ENCODE data around the gene TEX36.
A peak's percentile ranks its signal among the peaks of the same experiment; 100 is the strongest.
"Not testable (repeated sequence)": the region's sequence is repeated elsewhere in the genome, so short reads cannot be mapped to it uniquely, and the experiment has no call there.

The TEX36 gene, protein sequence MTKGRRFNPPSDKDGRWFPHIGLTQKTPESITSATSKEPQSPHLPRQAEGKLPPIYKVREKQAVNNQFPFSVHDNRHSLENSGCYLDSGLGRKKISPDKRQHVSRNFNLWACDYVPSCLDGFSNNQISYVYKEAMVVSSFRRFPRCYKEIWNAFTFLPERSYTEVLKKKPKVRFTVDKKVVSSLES

DNA sequence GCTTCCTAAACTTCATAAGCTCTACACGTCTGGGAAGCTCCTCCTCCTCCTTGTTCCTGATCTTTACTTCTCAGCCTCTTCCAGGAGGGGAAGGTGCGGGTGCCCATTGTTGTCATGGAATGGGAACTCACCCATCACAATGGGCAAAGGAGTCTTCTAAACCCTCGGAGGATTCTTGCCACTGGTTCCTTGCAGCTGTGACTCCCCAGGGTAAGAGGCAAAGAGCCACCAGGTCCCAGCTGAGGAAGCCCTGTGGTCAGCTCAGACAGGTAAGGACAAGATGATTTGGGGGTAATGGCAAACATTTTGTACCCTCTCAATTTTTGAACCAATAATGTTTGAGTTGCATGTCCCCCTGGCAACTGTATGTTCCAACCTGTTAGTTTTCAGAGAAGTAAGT lies at the start of gene TEX36:
Gene TEX36, minus strand, starts transcription at position 101 of the 400 bp plus-strand sequence. CDS start 174 bp downstream, outside the sequence.
- DNase-seq = no peak

DNA sequence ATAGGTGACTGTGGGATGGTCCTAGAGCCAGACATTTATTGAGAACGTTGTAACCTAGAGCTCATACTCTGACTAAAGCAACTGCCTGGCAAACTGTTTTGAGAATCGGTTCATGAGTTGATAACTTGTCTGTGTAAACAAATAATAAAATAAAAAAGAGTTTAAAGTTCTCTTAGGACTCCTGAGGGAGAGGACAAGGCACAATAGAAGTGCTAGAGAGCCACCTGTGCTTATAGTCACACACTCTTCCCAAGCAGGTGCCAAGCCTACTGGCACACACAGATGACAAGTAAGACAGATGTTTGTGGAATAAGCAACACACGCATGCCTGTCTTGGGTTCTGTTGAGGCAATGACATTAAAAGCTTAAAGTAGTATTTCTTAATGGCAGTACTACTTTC lies 44.5 kb upstream of the TEX36 start:
- DNase-seq = no peak

DNA sequence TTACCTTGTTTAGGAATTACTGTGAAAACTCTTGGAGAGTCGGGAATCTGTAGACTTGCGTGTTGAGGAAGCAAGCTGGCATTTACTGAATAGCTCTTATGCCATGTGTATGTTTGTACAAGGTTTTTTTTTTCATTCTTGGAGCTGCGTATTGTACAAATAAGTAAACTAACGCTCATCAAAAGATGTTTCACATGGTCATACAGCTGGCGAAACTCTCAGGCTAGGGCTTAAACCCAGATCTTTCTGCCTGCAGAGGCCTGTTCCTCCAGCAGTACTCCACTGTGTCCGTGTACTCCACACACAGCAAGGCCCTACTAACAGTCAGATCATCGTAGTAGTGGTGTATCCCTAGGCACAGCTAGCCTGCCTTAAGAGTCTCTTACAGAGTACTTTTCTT lies 44.0 kb upstream of the TEX36 start:
- no peak for DNase-seq

DNA sequence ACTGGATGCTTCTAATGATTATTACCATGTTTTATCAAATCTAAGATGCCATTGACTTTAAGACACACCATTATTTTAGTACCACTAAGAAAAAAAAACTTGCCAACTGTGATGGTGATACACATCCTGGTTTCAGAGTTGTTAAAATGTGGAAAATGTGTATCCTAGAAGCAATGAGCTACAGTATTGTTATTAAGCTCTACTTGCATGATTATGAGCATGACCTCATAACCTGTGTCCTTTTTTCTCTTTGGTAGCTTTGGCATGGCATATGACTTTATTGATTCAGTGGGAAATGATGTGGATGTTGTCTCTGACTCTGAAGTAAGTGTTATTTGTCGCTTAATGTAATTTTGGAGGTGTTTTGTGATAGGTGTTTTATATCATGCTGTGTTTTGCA lies 39.8 kb upstream of the TEX36 start:
- DNase-seq = no peak

DNA sequence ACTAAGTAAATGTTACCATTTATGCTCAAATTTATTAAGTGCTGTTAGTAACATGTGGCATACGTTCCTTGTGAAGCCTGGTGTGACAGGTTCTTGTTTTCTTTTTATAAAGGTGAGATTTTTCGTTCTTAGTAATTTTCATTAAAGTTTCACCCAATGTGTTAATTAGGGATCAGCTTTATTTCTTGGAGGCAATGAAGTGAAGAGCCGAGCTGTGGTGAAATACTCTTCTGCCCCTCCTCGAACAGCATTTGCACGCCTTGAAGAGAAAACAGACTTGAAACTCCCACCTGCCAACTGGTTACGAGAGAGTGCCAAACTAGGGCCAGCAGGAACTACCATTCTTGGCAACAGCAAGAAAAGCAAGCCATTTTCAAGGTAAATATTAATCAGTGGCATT lies 38.1 kb upstream of the TEX36 start:
- no peak for DNase-seq

DNA sequence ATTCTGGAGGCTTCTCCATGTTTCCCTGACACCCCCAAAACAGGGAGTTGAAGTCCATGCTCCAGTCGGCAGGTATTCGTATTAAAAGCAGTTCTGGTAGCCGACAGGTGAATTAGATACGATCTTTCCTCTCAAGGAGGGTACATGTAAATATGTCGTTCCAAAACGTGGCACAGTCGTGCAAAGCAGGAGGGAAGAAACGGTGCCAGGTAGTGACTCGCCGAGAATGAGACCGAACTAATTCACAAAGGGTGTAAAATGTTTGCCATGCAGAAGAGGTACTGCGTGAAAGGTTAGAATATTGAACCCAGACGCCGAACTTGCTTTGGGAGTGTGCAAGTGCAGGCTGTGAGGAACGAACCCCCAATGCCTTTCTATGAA lies 37.0 kb upstream of the TEX36 start:
- DNase-seq = no peak

DNA sequence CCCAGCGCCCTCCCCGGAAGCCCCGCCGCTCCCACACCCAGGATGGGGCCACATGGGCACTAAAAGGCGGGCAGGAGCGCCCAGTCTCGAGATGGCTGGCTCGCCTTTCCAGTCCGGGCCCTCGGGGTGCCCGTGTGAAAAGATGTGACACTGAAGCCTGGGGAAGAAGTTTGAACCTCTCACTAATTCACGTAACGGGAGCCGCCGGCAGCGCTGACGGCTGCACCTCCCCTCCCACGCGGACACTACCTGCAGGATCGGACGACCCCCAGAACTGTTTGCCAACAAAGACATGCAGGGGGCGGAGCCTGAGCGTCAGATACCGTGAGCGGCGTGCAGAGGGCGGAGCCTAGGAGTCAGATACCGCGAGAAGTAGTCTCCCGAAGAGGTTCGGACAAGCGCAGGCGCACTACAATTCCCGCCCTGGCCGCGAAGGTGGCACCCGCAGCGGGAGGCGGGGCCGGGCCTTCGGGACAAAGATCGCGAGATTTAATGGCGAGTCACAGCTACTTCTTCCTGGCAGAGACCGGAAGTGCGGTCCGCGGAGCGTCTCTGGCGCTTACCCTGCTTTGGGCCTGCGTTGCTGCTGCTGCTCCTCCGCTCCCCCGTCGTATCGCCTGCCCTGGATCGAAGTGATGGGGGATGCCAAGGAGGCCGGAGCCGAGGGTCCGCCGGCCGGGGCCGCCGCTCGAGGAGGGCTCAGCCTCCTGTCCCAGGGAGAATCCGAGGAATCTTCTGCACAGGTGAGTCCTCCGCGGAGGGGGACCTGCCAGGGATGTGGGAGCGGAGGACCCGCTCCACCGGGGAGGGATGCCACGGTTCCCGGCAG lies 36.4 kb upstream of the TEX36 start, which contains the start of gene EDRF1:
Gene EDRF1, plus strand, starts transcription at position 537 of the 829 bp plus-strand sequence. Its CDS starts 99 bp downstream, at position 636.
- DNase-seq = peak; percentile 95 to 98

DNA sequence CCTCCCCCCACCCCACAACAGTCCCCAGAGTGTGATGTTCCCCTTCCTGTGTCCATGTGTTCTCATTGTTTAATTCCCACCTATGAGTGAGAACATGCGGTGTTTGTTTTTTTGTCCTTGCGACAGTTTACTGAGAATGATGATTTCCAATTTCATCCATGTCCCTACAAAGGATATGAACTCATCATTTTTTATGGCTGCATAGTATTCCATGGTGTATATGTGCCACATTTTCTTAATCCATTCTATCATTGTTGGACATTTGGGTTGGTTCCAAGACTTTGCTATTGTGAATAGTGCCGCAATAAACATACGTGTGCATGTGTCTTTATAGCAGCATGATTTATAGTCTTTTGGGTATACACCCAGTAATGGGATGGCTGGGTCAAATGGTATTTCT lies 31.8 kb upstream of the TEX36 start:
- DNase-seq = not testable (repeated sequence)

DNA sequence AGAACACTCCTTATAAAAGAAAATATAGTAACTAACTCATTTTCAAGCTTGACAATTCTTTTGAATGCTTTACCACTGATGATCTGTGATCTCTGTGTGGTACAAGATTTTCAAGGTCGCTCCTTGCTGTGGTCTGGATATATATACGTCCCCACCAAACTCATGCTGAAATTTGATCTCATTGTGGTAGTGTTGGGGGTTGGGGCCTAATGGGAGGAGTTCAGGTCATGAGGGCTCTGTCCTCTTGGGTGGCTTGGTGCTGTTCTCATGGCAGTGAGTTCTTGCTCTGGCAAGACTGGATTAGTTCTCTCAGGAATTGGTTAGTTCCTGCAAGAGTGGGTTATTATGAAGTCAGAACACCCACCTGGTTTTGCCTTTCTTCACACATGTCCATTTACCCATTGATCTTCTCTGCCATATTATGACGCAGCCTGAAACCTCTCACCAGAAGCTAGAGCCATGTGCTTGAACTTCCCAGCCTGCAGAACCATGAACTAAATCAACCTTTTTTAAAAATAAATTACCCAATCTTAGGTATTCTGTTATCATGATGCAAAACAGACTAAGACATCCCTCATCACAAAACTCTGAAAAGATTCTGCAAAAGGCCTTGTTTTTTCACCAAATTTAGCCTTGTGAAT lies 28.3 kb upstream of the TEX36 start:
- DNase-seq = no peak

DNA sequence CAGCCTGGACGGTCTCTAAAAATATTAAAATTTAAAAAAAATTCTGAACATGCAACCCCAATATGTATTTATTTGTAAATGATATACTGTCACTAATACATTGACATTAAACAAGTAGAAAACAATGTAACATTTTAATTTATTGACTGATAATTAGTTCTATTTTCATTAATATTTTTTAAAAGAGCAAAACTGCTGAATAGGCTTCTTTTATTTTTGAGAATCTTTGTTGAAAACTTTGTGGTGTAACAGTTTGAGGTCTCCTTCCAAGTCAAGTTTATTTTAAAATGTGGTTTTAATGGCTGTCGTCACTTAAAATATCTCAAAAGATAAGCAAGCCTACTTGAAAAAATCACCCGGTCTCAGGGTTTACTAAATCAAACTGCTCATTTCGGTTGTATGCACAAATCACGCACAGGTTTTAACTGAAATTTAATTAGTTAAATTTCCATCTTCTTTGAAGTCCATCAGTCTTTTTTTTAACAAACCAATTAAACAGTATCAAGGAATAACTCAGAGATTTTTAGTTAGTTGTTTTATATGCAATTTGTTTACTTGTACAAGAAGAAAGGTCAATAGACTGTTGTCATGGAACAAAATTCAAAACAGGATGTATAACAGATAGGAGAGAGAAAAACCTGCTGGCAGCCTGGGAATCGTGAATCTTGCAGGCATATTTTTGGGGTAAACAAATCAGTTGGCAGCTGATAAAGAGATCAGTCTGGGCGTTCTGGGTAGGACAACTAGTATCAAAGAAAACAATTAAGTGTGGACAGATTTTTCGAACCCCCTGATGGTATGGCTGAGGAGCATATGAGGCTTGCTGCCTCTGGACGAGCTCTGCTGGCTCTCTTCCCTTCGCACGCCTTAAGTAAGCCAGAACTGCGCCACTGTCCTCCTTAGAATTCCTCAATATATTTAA lies 26.9 kb upstream of the TEX36 start:
- no peak for DNase-seq

DNA sequence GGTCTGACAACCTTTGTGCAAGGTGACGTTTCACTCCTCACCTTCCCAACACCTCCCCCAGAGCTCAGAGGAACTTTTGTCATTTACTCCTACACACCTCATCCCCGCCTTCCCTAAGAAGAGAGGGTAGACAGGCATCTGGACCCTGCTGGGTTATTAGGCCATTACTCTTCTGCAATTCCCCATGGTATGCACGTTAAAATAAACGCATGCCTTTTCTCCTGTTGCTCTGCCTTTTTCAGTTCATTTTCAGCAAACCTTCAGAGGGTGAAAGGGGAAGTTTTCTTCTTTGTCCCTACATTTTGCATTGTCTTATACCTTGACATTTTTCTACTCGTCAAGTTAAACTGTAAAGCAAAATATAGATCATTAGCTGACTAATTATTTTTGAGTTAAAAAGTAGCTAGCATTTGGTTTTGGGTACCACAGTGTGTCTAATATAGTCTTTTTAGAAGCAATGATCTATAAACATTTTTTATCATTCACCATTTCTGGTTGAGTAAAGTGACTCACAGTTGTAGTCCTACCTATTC lies 26.1 kb upstream of the TEX36 start:
- no peak for DNase-seq

DNA sequence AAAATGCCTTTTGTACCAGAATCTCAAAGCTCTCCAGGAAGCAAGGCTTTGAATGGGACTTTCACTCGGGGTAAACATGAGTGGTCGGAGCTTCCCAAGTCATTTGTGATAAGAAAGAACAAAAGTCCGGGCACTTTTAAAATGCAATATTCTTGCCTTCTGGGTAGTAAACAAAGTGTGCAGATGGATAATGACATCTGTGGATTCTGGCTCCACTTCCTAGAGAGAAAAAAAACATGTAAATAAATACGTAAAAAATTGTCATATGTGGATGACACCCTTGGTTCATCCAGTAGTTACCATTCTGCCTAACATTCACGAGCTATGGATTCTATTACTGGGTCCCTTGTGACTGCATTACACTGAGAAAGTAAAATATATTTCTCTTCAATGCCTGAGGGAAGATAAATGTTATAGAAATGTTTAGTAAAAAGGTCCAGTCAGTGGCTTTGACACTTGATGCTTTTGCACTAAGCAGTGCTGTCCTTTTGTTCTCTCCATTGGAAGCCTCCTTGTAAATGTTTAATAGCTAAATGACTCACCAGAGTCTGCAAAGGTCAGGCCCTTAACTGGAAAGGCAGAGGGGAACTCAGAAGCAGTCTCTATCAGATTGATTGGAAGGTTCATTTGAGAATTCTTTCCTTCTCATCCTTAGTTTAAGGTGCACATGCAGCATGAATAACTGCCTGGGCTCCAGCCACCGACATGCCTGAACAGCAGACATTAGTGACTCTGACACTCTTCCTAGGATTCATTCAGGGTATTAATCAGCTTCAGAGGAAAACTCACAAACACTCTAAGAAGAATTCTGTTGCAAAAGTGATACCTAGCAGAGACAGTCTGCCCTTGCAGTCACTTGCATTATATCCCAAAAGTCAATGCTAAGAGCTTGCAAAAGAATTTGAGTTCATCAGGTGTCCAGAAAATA lies 24.8 kb upstream of the TEX36 start:
- no peak for DNase-seq

DNA sequence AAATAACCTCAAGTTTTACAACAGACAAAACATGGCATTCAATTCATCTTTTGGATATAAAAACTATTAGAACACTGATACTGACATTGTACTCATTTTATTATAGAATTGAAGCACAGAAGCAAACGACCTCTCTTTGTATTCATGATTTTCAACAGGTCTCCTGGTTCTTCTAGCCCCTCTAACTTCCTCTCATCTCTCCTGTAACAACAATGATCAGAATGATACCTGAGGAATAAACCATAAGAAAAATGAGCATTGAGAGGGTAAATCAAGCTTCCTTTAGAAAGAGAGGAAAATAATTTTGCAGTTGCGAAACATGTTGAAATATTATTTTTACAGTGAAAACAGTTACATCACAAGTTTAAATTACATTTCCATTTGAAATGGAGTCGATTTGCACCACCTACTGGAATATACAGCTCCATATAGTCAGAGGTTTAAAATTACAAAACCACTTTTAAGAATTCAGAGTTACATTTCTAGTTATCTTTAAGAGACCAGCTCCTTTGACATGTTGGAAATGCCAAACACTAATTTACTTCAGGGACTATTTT lies 17.5 kb upstream of the TEX36 start:
- DNase-seq = no peak

DNA sequence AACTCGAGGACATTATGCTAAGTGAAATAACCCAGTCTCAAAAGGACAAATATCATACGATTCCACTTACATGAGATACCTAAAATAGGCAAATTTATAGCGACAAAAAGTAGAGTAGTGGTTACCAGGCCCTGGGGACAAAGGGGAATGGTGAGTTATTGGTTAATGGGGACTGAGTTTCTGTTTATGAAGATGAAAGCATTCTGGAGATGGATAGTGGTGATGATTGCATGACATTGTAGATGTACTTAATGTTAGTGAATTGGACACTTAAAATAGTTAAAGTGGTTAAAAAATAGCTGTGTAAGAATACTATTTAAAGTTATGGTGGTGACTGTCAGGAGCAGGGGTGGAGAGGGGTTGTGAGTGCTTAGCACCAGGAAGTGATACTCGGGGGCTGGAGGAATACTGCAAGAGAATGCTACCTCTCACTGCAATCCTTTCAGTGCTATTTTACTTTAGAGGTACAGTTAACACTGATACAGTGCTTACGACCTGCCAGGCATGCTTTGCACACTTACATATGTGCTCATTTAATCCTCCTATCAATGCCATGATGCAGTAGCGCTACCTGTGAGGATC lies 16.7 kb upstream of the TEX36 start:
- no peak for DNase-seq

DNA sequence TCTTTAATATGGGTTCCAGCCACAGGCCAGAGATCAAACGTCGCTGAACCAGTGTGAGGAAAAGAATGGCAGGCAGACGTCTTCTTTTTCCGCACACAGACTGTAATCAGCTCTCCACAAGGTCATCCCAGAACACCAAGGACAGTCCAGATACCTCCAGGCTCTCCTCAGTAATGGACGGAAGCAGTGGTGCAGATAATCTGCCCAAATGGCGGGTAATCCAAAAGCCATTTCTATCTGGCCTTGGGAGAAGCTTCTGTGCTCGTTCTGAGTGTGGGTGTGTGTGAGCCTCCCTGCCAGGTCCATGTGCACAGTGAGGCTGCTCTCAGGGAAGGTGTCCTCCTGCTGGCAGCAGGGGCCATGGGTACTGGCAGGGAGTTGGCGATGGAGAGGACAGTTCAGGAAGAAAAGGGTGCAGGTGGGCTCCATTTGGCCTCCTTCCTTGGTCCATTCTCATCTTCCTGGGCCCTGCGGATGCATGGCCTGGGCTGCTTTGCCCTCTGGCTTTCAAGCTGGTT lies 15.6 kb upstream of the TEX36 start:
- DNase-seq = no peak

DNA sequence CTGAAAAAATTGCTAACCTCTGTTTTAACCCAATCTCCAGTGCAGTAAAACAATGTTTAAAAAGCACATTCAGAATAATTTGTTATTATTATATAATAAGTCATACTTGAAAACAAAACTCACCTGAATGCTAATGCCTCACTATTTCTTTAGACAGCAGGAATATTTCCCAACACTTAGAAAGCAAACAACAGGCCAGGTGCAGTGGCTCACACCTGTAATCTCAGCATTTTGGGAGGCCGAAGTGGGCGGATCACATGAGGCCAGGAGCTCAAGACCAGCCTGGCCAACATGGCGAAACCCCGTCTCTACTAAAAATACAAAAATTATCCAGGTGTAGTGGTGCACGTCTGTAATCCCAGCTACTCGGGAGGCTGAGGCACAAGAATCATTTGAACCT lies 13.9 kb upstream of the TEX36 start:
- not testable (repeated sequence) for DNase-seq

DNA sequence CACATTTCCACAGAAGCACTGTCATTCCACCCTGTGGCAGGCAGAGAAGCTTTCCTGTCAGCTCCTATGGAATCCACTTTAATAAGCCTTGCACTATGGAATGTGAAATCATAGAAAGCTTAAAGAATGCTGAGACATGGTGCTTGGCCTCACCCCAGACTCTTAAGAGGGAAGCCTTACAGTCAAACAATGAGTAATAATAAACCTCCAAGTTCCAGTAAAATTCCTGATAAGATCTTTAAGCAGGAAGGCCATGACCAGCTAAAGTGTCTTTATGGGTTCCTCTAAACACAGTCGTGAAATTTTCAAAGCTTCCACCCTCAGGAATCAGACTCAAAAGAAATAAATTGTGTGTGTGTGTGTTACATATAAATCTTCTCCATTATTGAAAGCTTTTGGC lies 11.9 kb upstream of the TEX36 start:
- no peak for DNase-seq

DNA sequence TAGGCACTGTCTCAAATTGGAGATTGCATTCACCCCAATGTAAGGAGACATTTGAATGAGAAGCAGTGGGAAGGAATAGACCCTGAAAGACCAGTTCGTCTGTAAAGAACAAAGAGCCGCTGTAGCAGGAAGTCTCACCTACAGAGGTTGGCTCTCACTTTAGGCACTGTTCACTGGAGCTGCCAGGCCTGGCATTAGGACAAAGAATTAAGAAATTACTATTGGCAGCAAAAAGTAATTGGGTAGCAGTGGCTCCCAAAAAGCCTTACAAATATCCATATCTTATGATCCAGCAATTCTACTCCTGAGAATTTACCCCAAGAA lies 10.5 kb upstream of the TEX36 start:
- DNase-seq = no peak

DNA sequence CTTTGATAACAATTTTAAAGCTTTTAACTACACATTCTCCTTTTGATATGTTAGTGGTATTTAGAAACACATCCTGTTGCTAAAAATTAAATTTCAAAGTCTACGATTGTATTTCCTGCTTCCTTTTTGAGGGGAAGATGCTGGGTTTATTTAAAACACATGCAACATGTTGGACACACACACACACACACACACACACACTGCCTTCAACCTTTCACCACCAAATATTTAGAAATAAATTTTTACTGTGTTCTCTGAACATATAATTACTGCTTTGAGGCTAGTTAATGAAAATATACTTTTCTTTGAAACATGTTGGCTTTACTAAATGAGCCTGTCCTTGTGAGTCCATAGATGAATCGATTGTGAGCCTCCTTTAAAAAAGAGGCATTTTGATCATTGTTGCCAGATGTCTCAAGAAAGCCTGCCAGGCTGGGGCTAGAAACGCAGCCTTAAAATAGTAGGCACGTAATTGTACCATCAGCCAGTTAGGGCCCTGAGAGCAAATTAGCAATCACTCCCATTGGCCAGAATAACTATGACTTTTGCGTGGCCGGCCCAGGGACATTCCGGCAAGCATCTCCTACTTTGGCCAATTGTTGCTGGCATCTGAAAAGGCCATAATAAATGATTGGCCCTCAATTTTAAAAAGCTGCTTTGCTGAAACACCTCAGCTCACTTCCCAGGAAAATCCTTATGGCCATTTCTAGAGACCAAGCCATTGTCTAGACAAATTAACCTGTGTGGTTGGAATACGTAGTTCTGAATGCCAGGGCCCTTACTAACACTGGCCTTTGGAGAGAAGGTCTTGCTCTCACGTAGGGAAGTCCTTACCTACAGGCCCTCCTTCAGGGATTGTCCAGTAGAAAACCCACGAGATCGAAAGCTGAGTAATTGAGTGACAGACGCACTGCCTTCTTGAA lies 9.9 kb upstream of the TEX36 start:
- DNase-seq = no peak

DNA sequence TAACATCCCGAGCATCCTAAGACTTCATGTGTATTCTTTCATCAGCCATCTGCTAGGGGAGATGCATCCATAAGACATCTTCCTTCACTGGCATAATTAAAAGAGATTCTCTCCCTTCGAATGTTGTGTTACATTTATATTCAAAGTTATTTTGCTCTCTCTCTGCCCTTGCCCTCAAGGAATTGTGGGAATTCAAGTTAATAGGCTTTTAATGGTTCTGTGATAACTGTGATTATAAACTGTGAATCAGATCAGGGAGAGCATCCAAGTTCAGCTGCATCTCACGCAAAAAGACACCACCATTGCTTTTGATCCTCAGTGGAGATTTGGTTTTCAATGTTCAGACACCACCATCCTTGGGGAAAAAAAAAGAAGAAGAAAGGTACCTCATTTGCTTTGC lies 9.2 kb upstream of the TEX36 start:
- DNase-seq = no peak

Data from NCI-H526 (cell line).